ENCODE data around the gene SERPINA10.

DNA sequence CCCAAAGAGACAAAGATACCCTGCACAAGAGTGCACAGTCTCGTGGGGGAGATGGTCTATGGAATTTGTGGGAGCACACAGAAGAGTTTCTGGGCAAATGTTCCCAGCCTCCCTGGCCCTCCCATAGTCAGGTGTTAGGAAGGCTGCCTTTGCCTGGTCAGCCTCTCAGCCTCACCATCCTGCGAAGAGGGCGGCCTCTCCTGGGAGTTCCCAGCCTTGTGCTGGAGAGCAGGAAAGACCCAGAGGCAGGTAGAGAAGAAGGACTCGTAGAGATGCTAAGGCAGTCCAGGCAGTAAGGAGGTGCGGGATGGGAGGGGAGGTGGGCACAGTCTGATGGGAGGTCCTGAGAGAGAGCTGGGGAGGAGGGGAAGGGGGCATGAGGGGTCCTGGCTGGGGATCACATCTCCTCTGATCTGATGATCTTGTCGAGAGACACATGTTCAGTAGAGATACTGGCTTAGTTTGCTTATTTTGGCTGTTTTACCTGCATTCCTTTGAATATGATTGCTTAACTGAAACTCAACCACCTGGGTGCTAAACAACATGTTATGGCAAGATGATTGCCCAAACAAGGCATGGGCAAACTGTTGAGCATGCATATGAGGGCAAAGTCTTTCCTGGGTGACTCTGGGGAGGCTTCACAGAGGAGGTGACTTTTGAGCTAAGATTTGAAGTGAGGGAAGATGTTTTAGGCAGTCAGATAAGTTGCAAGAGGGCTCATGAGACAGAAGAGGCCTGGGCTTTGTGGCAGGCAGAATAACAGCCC lies 19.6 kb upstream of the SERPINA10 start:
- TF ChIP-seq MYC (IDR thresholded peaks at IDR 0.05; ENCODE audit: low read depth, low read length) = no peak
- TF ChIP-seq POLR2A (IDR thresholded peaks at IDR 0.05; ENCODE audit: extremely low read depth, insufficient read length) = no peak
- TF ChIP-seq, protein P1, sequence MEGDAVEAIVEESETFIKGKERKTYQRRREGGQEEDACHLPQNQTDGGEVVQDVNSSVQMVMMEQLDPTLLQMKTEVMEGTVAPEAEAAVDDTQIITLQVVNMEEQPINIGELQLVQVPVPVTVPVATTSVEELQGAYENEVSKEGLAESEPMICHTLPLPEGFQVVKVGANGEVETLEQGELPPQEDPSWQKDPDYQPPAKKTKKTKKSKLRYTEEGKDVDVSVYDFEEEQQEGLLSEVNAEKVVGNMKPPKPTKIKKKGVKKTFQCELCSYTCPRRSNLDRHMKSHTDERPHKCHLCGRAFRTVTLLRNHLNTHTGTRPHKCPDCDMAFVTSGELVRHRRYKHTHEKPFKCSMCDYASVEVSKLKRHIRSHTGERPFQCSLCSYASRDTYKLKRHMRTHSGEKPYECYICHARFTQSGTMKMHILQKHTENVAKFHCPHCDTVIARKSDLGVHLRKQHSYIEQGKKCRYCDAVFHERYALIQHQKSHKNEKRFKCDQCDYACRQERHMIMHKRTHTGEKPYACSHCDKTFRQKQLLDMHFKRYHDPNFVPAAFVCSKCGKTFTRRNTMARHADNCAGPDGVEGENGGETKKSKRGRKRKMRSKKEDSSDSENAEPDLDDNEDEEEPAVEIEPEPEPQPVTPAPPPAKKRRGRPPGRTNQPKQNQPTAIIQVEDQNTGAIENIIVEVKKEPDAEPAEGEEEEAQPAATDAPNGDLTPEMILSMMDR (IDR thresholded peaks at IDR 0.05; ENCODE audit: low read depth, low read length) = no peak
- TF ChIP-seq, protein P2, sequence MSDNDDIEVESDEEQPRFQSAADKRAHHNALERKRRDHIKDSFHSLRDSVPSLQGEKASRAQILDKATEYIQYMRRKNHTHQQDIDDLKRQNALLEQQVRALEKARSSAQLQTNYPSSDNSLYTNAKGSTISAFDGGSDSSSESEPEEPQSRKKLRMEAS (IDR thresholded peaks at IDR 0.05; ENCODE audit: low read depth, low read length) = no peak

Data from NB4 (cell line).